OCI-LY7 (cell line): ENCODE measurements around the gene TTLL1. TPM values are rescaled to one million over a fixed set of nuclear protein-coding genes. Genes with fewer than 3 reads are reported as not detected.

Experiments
- BruUV-seq: library from RNA; stranded (reverse); fragments of 400-500 nt; replicated peaks from 2 replicates; lab custom pipeline; 2021; lab: Mats Ljungman, UMichigan
- CTCF ChIA-PET: fragments of 300-600 bp; sonication (Branson Sonifier 250); formaldehyde crosslinking; loops from one replicate; lab custom pipeline; 2022; ENCODE audit warnings: antibody characterized with exemption; ENCODE audit not compliant: unreplicated experiment; lab: Charles Lee
- POLR2A ChIA-PET: fragments of 300-600 bp; sonication (Branson Sonifier 250); formaldehyde crosslinking; loops from one replicate; lab custom pipeline; 2022; ENCODE audit warnings: antibody characterized with exemption; lab: Charles Lee
- DNase-seq: peaks from one replicate; pipeline ENCODE4 v3.0.0-alpha.2; 2015; ENCODE audit warnings: low spot score
- H2AFZ ChIP-seq: fragments of 200-600 bp; sonication (generic), shearing (Covaris generic); 2 replicates; pipeline ENCODE4 v1.6.1; 2014; ENCODE audit warnings: mild to moderate bottlenecking, antibody characterized with exemption, low read length, moderate library complexity
- H3K27ac ChIP-seq: fragments of 200-600 bp; sonication (generic); 2 replicates; pipeline ENCODE4 v1.5.1; 2014; ENCODE audit warnings: mixed run types, low read depth, mild to moderate bottlenecking, moderate library complexity, low read length, inconsistent platforms; ENCODE audit not compliant: poor library complexity, severe bottlenecking
- H3K36me3 ChIP-seq: fragments of 200-600 bp; sonication (generic); 2 replicates; pipeline ENCODE4 v1.6.1; 2014; ENCODE audit warnings: mild to moderate bottlenecking, antibody characterized with exemption, low read length, moderate library complexity, mixed read lengths; ENCODE audit not compliant: insufficient read depth
- H3K4me1 ChIP-seq: fragments of 200-600 bp; sonication (generic); 2 replicates; pipeline ENCODE4 v1.5.1; 2014; ENCODE audit warnings: mild to moderate bottlenecking, low read length; ENCODE audit not compliant: insufficient read depth, poor library complexity, severe bottlenecking
- H3K4me2 ChIP-seq: fragments of 200-600 bp; sonication (generic); 2 replicates; pipeline ENCODE4 v1.6.1; 2014; ENCODE audit warnings: mild to moderate bottlenecking, low read length
- H3K4me3 ChIP-seq: fragments of 200-600 bp; sonication (generic); 2 replicates; pipeline ENCODE4 v1.5.1; 2014; ENCODE audit warnings: mild to moderate bottlenecking, low read depth, low read length; ENCODE audit not compliant: poor library complexity, severe bottlenecking
- H3K79me2 ChIP-seq: fragments of 200-600 bp; sonication (generic); 2 replicates; pipeline ENCODE4 v1.6.1; 2016; ENCODE audit warnings: low read depth, mild to moderate bottlenecking, low read length, moderate library complexity, mixed read lengths; ENCODE audit not compliant: insufficient read depth
- H3K9me2 ChIP-seq: fragments of 200-600 bp; sonication (generic); 2 replicates; pipeline ENCODE4 v1.6.1; 2016; ENCODE audit warnings: mild to moderate bottlenecking, low read length, mixed read lengths; ENCODE audit not compliant: insufficient read depth
- H3K9me3 ChIP-seq: fragments of 200-600 bp; sonication (generic); 2 replicates; pipeline ENCODE4 v1.6.1; 2014; ENCODE audit warnings: mild to moderate bottlenecking, mixed run types, low read length, mixed read lengths
- H4K20me1 ChIP-seq: fragments of 200-600 bp; sonication (generic); 2 replicates; pipeline ENCODE4 v1.6.1; 2014; ENCODE audit warnings: mild to moderate bottlenecking, antibody characterized with exemption, low read length, moderate library complexity, mixed read lengths; ENCODE audit not compliant: insufficient read depth
- EZH2phosphoT487 ChIP-seq: fragments of 200-600 bp; sonication (generic); IDR thresholded peaks from 2 replicates; pipeline ENCODE4 v1.6.1; 2018; ENCODE audit warnings: low read depth, borderline replicate concordance, mild to moderate bottlenecking, mixed run types, antibody characterized with exemption, low read length, moderate library complexity, mixed read lengths
- intact Hi-C: fragments of 100-400 bp; cut with micrococcal nuclease; formaldehyde crosslinking; loops from one replicate; pipeline ENCODE4 v1.10.0; 2022; ENCODE audit not compliant: unreplicated experiment
- total RNA-seq, 2 experiments: library from RNA; depleted of rRNA in 1 of 2; stranded (reverse); fragments of >200 nt in 1 of 2; shearing (Covaris generic) in 1 of 2; gene quantifications; 2 replicates each; pipeline ENCODE4 v1.2.3, GENCODE V29; 2014 to 2022
- TF ChIP-seq, protein P1 (sequence below): fragments of 200-600 bp; sonication (generic); conservative IDR thresholded peaks from 2 replicates; pipeline ENCODE4 v1.5.1; 2014; ENCODE audit warnings: mild to moderate bottlenecking, antibody characterized with exemption, low read length, moderate library complexity, mixed read lengths

TTLL1 gene
- total RNA-seq, 2 experiments from 2014 or later, result 5.8 to 7.1 TPM

DNA sequence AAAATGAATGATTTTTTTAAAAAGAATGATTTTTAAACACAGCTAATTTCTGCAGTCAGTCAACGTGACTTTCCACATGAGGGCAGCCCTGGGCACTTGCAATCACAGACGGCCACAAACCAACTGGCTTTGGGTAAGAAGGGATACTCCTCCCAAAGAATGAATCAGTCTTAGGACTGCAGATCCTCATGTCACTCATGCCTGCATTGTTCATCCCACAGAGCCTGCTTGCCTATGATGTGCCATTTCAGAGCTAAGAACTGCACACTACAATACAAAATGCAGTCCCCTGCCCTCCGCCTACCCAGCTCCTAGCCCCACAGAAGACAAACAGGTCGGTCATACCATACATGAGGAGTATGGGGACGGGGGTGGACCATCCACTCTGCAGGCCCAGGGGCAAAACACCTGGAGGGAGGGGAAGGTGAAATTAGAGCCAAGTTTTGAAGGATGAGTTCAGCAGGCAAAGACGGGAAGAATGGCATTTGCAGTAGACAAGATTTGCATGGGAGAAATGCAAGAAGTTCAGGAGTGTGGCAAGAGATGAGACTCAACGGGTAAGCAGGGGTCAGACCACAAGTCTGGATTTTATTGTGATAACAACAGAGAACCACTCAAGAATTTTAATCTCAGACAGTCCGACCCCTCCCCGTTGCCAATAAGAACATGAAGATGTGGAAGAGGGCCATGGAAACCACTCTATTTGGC, 98.9 kb downstream of the TTLL1 start:
- Histone ChIP-seq H3K36me3 (peaks cover 17% of the 10 kb centered on the region), H4K20me1 (no peaks in the 10 kb centered on the region; the same call in 1 of the 2 replicates), H2AFZ (no peak overlapping the region), H3K4me3 (no peak overlapping the region), H3K79me2 (peaks cover 34% of the 10 kb centered on the region), H3K4me1 (peaks cover 9% of the 10 kb centered on the region), H3K4me2 (no peak overlapping the region), H3K9me3 (peaks cover 14% of the 10 kb centered on the region; the same call in 1 of the 2 replicates), H3K27ac (no peak overlapping the region), H3K9me2 (no peaks in the 10 kb centered on the region)
- TF ChIP-seq, protein P1, sequence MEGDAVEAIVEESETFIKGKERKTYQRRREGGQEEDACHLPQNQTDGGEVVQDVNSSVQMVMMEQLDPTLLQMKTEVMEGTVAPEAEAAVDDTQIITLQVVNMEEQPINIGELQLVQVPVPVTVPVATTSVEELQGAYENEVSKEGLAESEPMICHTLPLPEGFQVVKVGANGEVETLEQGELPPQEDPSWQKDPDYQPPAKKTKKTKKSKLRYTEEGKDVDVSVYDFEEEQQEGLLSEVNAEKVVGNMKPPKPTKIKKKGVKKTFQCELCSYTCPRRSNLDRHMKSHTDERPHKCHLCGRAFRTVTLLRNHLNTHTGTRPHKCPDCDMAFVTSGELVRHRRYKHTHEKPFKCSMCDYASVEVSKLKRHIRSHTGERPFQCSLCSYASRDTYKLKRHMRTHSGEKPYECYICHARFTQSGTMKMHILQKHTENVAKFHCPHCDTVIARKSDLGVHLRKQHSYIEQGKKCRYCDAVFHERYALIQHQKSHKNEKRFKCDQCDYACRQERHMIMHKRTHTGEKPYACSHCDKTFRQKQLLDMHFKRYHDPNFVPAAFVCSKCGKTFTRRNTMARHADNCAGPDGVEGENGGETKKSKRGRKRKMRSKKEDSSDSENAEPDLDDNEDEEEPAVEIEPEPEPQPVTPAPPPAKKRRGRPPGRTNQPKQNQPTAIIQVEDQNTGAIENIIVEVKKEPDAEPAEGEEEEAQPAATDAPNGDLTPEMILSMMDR, result no peak
- no peak for TF ChIP-seq EZH2phosphoT487
- BruUV-seq, result no TSS peak
- ChIA-PET CTCF (interaction anchor here (0.6 kb wide), 1 partner anchor 26 kb away, joined by 3 read pairs; no protein-coding TSS in a partner anchor), POLR2A (no interaction called here)
- intact Hi-C loops, result no loop called here
- no peak for DNase-seq

Other genes starting within 250 kb of the TTLL1 start
- 24.2 and 29.9 TPM in 2 replicates for gene ARFGAP3, start 232.1 kb downstream of the TTLL1 start, total RNA-seq (2014; rRNA removed; shearing (Covaris generic))
- 47.0 and 49.0 TPM in 2 replicates for gene ARFGAP3, start 232.1 kb downstream of the TTLL1 start, total RNA-seq (2022)
- gene PACSIN2, start 74.2 kb downstream of the TTLL1 start, total RNA-seq (2014; rRNA removed; shearing (Covaris generic)), result 25.4 and 29.6 TPM in 2 replicates
- gene PACSIN2, start 74.2 kb downstream of the TTLL1 start, total RNA-seq (2022), result 38.5 and 41.7 TPM in 2 replicates
- gene BIK, start 21.4 kb upstream of the TTLL1 start, total RNA-seq (2014; rRNA removed; shearing (Covaris generic)), result 104 and 143 TPM in 2 replicates
- 67.6 and 88.4 TPM in 2 replicates for gene BIK, start 21.4 kb upstream of the TTLL1 start, total RNA-seq (2022)
- 28.4 and 30.6 TPM in 2 replicates for gene MCAT, start 54.0 kb upstream of the TTLL1 start, total RNA-seq (2014; rRNA removed; shearing (Covaris generic))
- gene MCAT, start 54.0 kb upstream of the TTLL1 start, total RNA-seq (2022), result 23.1 and 33.2 TPM in 2 replicates
- gene TSPO, start 62.2 kb upstream of the TTLL1 start, total RNA-seq (2014; rRNA removed; shearing (Covaris generic)), result 47.1 and 59.6 TPM in 2 replicates
- gene TSPO, start 62.2 kb upstream of the TTLL1 start, total RNA-seq (2022), result 55.5 and 69.9 TPM in 2 replicates
- gene TTLL12, start 97.7 kb upstream of the TTLL1 start, total RNA-seq (2014; rRNA removed; shearing (Covaris generic)), result 66.7 and 71.5 TPM in 2 replicates
- gene TTLL12, start 97.7 kb upstream of the TTLL1 start, total RNA-seq (2022), result 62.6 and 66.5 TPM in 2 replicates